GM18873 (cell line): ENCODE data around the gene DSCAML1.

Source experiments
- ATAC-seq: cut with Tn5 transposase; IDR thresholded peaks from one replicate; pipeline ENCODE4 v1.9.1; 2021; ENCODE audit warnings: mild to moderate bottlenecking, moderate library complexity, moderate number of reproducible peaks; ENCODE audit not compliant: unreplicated experiment, low FRiP score

DSCAML1 gene

DNA sequence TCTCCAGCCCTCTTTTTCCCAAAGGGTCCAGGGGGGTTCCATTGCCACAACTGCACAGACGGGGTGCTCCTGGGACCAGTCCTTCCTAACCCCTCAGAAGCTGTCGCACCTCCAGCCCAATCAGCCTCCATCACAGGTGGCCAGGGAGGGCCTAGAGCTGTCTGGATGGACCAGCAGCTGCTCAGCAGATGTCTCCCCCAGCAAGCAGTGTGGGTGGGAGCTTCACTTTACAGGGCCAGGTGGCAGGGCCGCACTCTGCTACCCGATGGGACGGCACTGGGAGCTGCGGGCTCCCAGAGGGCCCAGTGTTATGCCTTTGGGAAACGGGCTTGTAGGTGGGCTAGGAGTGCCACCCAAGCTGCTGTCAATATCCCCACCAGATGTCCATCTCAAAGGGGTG, 120.5 kb downstream of the DSCAML1 start:
- no peak for ATAC-seq

DNA sequence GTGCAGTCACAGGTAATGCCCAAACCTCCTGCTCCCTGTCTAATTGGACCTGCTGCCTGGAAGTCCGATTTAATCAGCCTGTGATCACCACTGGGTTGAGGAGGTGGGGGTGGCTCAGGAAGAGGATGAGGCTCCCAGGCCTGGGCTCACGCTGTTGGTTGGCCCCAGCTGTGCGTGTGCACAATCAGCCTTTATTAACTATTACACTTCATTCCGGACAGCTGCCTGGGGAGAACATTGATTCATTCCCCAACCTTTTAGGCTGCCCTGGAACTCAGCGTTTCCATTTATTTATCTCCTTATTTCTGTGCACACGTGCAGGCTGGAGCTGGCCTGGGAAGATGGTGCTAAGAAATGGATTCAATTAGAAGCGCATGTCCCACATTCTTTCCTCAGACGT, 123.4 kb downstream of the DSCAML1 start:
- no peak for ATAC-seq

DNA sequence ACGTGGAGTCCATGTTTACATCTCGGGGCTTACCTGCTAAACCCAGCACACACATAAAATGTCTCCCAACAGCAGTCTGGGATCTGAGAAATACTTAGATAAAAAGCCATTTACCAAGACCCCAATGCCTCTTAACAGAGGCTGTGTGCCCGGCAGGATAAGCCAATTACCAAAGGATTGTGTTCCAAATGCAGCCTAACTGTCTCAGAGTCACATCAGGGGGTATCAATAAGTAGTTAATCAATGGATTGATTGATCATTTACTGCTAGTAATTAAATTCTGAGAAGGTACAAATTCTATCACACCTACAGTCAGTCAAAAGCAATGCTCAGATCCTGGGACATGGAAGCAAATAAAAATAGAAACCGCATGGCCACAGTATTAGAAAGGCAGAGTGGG, 125.6 kb downstream of the DSCAML1 start:
- ATAC-seq = no peak

DNA sequence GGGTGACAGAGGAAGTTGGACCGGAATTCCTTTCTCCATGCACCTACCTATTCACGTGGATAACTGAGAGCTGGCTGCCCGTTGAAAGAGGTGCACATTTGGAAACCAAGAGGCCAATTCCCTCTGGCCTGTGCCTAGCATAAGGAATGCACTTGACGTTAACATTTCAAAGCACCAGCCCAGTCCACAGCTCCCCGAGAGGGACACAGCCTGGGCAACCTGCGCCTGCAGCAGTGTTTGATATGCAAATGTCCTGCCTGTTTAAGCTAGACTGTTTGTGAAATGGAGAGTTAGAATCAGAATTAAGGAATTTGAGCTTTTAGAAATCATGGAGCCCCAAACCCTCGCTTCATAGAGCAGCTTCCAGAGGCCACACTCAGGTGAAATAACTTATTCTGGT, 126.1 kb downstream of the DSCAML1 start:
- ATAC-seq = no peak

DNA sequence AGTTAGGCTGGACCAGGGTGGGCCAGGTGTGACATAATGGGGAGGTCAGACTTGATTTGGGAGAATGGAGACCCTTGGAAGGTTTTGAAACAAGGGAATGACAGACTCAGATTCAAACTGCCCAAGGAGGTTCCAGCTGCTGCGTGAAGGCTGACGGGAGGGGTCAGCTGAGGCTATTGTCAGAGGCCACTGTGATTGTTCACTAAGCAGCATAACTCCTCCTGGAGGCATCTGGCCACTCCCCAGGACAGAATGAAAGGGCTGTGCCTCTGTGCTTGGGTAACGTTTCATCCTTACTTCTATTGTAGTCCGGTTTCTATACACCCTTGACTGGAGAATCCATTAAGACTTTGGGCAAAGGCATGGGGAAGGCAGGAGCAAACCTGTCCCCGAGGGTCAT, 126.6 kb downstream of the DSCAML1 start:
- ATAC-seq = no peak

DNA sequence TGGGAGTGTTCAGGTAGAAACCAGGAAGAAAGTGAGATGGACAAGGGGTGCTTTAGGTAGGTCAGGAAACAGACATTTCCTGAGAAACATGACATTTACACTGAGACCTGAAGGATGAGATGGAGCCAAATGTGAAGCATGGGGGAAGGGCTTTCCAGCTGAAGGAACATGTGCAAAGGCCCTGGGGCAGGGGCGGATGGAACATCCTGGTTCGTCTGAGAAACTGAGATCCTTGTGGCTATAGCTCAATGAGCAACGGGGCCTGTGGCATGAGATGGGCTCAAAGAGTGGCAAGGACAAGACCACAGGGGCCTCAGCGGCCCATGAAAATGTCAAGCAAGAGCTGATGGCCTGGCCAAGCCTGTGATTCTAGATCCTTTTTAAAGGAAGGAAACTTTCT, 127.4 kb downstream of the DSCAML1 start:
- ATAC-seq = no peak

DNA sequence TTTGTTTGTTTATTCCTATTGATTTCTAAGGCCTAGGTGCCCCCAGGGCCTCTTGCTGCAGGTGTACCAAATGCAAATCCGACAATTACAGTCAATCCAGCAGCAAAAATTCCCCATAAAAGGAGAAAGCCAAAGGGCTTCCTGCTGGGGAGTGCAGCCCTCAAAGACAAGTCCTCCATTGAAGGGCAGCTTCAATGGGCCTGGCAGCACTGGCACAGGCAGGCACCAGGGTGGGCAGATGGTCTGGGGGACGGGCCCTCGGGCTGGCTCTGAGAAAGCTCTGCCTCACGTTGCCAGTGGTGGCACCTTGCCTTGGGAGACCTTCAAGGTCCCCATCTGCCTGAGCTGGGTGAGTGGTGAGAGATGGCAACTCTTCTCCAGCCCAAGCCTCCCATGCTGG, 128.0 kb downstream of the DSCAML1 start:
- ATAC-seq = no peak

DNA sequence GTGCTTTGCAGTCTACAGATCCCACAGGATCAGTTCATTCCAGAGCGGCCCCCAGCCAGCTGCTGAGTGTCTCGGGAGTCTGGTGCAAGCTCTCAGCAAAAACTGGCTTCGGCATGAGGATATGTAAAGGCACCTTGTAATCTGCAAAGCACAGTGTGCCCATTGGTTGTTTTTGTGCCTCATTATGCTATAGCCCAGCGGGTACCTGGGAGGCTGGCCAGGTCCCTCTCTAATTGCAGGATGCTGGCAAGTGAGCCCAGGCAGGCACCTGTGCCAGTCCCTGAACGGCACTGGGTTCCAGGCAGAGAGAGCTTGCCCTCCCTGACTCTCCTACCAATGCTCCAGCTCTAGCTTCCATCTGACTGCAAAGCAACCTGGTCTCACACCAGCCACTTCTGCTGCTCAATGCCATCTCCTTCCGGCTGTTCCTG, 128.7 kb downstream of the DSCAML1 start:
- ATAC-seq = no peak

DNA sequence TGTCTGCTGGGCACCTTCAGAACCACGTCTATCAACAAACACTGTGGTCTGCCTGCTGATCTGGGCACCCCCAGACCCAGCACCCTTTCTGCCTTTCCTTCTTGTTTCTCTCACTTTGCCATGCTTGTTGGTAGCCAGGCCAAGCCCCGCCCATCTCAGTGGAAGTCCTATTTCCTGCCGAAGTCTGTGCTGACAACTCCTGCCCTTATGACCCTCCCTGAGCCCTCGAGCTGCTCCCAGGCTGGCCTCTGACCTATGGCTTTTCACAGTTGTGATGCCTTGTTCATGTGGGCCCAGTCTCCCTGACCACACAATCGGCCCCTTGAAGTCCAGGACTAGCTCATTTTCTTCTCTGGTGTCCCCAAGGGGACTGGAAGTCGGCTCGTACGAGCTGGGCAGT, 132.1 kb downstream of the DSCAML1 start:
- ATAC-seq = no peak

DNA sequence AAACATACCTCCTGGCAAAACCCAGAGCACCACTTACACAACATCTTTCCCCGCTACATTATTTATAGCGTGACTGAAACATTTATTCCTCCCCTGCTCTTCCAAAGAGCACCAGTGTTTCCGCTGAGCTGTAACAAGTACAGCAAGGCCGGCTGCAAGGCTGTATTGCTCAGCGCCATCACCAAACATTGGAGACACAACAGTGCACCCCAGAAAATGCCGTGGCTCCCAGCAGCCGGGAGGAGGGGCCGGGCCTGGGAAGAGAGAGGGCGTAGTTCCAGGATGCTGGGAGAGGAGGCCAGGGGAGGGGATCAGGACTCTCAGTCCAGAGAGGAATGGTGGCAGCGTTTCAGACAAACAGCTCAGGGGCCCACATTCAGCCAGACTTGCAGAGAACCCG, 133.2 kb downstream of the DSCAML1 start:
- ATAC-seq = no peak

DNA sequence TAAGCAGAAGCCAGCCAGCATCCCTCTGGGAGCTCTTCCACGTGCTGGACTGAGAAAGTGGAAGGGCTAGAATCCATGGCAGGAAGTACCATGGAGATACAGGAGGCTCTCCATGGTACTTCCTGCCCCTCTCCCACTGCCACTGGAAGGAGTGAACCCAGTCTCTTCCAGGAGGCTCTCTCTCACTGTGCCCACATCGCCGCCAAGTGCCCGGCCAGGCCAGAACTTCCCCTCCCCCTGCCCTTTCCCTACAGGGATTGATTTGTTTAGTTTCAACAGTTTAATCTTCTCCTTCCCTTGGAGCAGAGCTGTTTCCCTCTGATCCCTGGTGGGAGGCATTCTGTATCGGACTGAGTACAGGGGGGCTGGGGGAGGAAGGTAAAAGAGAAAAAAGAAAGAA, 133.6 kb downstream of the DSCAML1 start:
- no peak for ATAC-seq

DNA sequence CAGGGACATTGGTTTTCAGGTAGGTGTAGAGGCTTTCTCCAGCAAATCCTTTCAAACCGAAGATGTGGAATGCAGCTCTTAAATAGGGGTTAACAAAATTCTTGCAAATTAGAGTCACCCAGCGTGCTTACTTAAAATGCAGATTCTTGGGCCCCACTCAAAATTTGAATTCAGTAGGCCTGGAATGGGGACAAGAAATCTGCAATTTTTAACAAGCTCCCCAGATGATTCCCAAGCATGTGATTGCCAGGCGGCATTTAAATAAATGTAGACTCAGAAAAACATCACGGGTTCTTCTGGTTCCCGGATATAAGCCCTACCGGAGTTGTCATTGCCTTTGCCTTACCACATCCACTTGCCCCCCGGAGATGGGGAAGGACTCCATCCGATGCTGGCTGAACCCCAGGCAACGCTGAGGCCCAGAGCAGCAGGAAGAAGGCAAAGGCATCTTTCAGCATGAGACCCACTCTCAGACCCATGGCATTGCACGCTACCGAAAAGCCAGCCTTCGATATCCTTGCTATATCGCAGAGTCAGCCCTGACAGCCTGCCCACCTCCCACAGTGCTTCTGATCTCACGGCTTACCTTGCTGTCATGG, 134.2 kb downstream of the DSCAML1 start:
- no peak for ATAC-seq

DNA sequence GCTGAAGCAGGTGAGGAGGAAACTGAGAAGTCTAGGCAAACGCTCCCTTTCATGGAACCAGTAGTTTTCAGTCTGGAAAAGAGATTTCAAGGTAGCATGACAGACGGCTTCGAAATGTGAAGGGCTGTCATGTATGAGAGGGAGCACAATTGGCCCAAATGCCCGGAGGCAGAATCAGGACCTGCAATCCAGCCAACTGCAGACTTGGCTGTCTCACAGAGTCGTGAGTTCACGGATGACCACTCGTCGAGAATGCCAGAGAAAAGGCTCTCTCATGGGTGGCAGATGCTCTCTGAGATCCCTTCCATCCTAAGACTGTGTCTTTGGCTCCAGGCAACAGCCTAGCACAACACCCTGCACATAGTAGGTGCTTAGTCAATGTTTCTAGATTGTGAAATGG, 134.8 kb downstream of the DSCAML1 start:
- no peak for ATAC-seq

DNA sequence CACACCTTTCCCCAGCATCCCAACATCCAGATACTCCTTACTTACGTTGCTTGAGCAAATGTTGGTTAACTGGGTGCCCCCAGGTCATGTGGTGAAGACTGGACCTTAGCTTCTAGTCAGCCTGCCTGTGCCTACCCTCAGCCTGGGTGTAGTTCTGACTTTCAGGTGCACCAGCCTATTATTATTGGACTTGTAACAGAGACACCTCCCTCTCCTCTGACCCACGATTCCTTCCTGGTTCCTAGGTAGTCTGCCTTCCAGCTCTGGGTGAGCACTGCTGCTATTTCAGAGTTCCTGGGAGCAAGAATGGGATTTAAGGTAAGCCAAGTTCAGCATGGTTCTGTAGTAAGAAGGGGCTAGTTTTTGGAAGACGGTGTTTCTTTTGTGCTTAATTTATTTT, 138.2 kb downstream of the DSCAML1 start:
- no peak for ATAC-seq

DNA sequence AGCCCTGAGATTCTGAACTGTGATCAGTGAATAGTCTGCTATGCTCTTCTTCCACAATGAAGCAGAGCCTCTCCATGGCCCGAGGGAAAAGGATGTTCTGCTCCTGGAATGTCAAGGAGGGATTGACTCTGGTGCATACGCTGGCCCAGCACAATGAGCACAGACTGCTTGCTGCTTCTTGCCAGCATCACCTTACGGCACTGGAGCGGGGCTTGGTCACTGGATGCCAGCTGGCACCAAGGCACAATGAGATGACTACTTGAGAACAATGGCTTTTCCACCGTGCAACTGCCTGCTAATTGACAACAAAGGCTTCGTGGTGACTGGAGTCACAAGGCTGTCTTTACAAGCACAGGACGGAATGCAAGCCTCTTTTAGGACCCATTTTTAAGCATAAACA, 139.2 kb downstream of the DSCAML1 start:
- ATAC-seq = no peak

DNA sequence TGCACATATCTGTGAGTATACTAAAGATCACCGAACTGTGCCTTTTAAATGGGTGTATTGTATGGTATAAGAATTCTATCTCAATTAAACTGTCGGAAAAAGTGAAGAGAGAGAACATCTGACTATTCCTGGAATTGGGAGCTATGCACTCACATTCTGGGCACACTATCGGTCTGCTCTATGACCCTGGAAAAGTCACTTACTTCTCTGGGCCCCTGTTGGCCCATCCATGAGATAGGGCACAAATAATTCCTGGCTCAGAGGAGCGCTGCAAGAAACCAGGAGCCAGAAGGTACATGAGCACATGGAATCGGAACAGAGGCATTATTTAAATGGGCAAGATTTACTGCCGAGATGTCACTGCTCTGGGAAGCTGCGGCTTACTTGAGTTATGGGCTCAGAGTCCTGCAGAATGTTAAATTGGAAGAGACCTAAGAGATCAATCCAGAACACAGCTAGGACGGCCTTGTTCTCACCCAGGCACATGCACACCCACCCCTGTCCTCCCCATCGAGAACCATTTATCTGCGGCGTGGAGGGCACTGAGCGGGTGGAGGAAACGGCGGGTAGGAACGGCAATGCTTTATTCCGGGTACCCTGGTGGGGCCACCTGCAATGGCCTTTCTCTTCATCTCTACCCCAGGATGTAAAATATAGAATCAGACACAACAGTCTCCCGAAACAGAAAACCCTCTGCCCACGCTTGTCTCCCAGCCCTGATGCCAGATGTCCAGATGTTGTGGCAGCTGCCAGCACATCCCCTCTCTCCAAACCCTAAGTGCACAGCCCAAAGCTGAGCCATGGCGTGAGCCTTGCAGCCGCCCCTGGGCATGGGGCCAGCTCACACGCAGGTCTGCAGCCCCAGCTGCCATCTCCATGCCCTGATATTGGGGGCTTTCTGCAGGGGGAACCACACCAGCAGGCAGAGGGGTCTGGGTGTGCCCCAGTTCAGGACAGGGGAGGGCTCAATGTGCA, 142.4 kb downstream of the DSCAML1 start:
- ATAC-seq = no peak

DNA sequence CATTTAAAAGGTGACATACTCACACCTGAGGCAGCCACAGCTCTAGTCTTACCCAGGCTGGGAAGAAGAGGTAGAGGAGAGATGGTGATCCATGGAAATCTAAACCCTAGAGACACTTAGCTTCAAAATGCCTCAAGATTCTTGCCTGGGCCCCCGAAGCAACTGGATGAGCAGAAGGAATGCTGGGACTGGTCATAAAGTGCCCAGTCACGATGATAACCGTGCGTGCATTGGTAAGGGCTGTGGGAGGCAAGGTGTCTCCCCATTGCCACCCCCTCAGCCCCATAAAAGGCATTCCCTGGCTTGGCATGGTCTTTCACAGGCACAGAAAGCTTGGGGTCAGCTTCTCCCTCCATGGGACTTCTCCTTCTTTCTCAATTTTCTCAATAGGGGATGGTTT, 144.5 kb downstream of the DSCAML1 start:
- ATAC-seq = no peak

DNA sequence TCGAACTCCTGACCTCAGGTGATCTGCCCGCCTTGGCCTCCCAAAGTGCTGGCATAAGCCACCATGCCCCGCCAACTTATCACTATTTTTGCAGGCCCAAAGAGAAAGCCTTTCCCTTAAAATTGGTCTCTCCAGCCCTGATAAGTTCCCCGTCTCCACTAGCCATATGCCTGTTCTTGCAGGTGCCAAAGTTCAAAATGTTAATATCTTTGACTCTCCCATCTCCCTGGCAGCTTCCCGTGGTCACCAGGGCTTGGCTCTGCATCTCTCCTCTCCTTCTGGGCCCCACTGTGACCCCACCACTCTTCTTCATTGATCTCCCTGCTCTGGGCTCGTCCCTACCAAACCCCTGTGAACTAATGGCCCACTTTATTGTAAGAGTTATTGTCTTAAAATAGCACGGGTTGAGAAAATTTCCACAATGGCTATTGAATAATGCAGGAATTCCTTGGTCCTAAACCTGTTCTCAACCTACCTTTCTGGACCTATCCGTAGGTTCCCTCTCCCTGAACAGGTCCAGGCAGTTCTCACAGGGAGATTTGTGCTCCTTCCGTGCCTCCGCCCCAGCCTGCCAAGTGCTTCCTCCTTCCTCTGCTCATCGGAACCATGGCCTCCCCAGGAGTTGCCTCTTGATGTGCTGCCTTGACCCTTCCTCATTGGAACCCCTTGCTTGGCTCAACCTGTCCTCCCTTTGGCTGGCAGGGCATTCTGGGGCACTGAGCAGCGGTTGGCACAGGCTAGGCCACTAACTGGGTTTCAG, 147.5 kb downstream of the DSCAML1 start:
- no peak for ATAC-seq

DNA sequence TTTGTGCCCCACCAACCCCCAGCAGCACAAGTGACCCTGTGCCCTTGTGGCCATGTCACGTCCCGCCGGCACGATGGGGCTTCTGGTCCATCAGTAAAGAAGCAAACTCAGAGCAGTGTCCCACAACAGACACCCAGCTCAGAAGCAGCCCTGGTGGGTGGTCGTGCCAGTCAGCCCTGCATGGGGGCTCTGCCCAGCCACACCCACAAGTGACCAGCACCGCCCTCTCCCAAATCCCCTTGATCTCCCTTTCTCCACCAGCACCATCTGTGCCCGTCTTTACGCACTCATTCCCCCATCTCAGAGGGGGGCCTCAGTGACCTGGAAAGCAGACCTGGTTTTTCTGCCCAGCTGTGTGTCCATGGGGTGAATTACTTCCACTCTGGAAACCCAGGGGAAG, 149.1 kb downstream of the DSCAML1 start:
- ATAC-seq = no peak

DNA sequence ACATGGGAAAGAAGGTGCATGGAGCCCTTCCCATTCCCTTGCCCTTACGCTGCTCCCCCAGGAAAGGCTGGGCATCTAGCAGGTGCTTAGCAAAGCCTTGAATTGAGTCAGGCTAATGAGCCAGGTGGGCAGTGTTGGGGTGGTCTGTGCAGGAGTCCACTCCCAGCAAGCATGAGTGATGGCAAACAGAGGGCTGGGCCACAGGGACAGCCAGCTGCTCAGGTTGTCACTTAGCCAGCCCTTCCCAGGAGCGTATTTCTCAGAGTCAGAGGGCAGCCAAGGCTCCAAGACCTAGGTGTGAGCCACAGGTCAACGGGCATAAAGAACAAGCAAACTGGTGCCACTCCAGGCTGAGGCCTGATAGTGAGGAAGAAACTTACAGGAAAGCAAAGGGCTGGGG, 149.8 kb downstream of the DSCAML1 start:
- ATAC-seq = no peak

DNA sequence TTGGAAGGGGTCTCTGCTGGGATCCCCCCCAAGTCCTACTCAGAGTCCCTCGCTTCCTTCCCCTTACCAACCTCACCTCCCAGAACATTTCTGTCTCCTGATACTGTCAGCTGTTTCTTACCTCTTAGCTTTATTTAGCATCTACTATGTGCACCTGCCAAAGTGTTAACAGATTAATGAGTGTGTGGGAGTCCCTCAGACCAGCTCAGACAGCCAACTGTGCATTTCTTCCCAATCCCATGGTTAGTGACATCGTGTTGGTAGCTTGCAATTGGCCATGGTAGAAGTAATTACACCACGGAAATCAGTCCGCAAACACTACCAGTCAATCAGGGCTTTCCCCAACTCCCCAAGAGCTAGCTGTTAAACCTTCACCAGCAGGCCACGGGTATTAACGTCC, 150.6 kb downstream of the DSCAML1 start:
- no peak for ATAC-seq
